Caco-2 (cell line): ENCODE measurements around the gene NOTCH1. TPM values are rescaled to one million over a fixed set of nuclear protein-coding genes. Genes with fewer than 3 reads are reported as not detected.

Experiments
- BruUV-seq: library from RNA; stranded (reverse); fragments of 400-500 nt; replicated peaks from 2 replicates; lab custom pipeline; 2021; lab: Mats Ljungman, UMichigan
- CTCF ChIA-PET: fragments of 300-600 bp; sonication (Branson Sonifier 250); formaldehyde crosslinking; loops from one replicate; lab custom pipeline; 2022; ENCODE audit warnings: antibody characterized with exemption; lab: Charles Lee
- POLR2A ChIA-PET: fragments of 300-600 bp; sonication (Branson Sonifier 250); formaldehyde crosslinking; loops from one replicate; lab custom pipeline; 2022; ENCODE audit warnings: antibody characterized with exemption; lab: Charles Lee
- DNase-seq, 2 experiments: peaks; one replicate each; pipeline versions ENCODE4 v3.0.0 to v3.0.0-alpha.2; 2020 to 2022
- H3K27me3 ChIP-seq: replicated peaks from 2 replicates; pipeline ENCODE4 v1.6.0; 2011; ENCODE audit warnings: low read length; ENCODE audit not compliant: control insufficient read depth, insufficient read depth
- H3K36me3 ChIP-seq: 2 replicates; pipeline ENCODE4 v1.5.1; 2011; ENCODE audit warnings: low read length; ENCODE audit not compliant: control insufficient read depth, insufficient read depth
- H3K4me1 ChIP-seq: fragments of 250-450 bp; sonication (Bioruptor Pico); 2 replicates; pipeline ENCODE4 v1.5.1; 2020; ENCODE audit warnings: mild to moderate bottlenecking
- H3K4me3 ChIP-seq: 2 replicates; pipeline ENCODE4 v1.5.1; 2011; ENCODE audit warnings: low read depth, mild to moderate bottlenecking, control low read depth, low read length
- H3K9me3 ChIP-seq: fragments of 250-450 bp; sonication (Bioruptor Pico); 2 replicates; pipeline ENCODE4 v1.5.1; 2020; ENCODE audit warnings: mild to moderate bottlenecking, moderate library complexity
- H3K27ac Mint-ChIP-seq: one replicate; pipeline ENCODE4 v1.8.0; 2022; ENCODE audit warnings: mixed read lengths; ENCODE audit not compliant: unreplicated experiment
- H3K27me3 Mint-ChIP-seq: one replicate; pipeline ENCODE4 v1.8.0; 2022; ENCODE audit warnings: mixed read lengths; ENCODE audit not compliant: insufficient read depth, unreplicated experiment
- H3K36me3 Mint-ChIP-seq: one replicate; pipeline ENCODE4 v1.8.0; 2022; ENCODE audit warnings: mild to moderate bottlenecking, mixed read lengths; ENCODE audit not compliant: insufficient read depth, unreplicated experiment
- H3K4me1 Mint-ChIP-seq: one replicate; pipeline ENCODE4 v1.8.0; 2022; ENCODE audit warnings: low read depth, mixed read lengths; ENCODE audit not compliant: unreplicated experiment
- H3K4me3 Mint-ChIP-seq: one replicate; pipeline ENCODE4 v1.8.0; 2022; ENCODE audit warnings: mild to moderate bottlenecking, moderate library complexity, mixed read lengths; ENCODE audit not compliant: unreplicated experiment
- H3K9me3 Mint-ChIP-seq: one replicate; pipeline ENCODE4 v1.8.0; 2022; ENCODE audit warnings: mixed read lengths; ENCODE audit not compliant: unreplicated experiment
- intact Hi-C: fragments of 100-400 bp; cut with micrococcal nuclease; formaldehyde crosslinking; loops from one replicate; pipeline ENCODE4 v1.10.0; 2022; ENCODE audit not compliant: unreplicated experiment
- total RNA-seq: library from RNA; stranded (reverse); gene quantifications from 2 replicates; pipeline ENCODE4 v1.2.3, GENCODE V29; 2022
- TF ChIP-seq, protein P1 (sequence below), 2 experiments: fragments of 200-600 bp in 1 of 2; IDR thresholded peaks; 1 replicate in 1 of 2; 2 replicates in 1 of 2; pipeline versions ENCODE4 v1.5.1 to v1.8.0; 2011 to 2022; ENCODE audit warnings: antibody characterized with exemption in 1 of 2, control low read depth in 1 of 2, inconsistent platforms in 1 of 2, low read depth in 1 of 2, low read length in 1 of 2, mild to moderate bottlenecking in 1 of 2, moderate library complexity in 1 of 2; ENCODE audit not compliant: insufficient read depth in 1 of 2, severe bottlenecking in 1 of 2, unreplicated experiment in 1 of 2

The NOTCH1 gene
- total RNA-seq, 1 experiment from 2014 or later = 6.3 TPM

DNA sequence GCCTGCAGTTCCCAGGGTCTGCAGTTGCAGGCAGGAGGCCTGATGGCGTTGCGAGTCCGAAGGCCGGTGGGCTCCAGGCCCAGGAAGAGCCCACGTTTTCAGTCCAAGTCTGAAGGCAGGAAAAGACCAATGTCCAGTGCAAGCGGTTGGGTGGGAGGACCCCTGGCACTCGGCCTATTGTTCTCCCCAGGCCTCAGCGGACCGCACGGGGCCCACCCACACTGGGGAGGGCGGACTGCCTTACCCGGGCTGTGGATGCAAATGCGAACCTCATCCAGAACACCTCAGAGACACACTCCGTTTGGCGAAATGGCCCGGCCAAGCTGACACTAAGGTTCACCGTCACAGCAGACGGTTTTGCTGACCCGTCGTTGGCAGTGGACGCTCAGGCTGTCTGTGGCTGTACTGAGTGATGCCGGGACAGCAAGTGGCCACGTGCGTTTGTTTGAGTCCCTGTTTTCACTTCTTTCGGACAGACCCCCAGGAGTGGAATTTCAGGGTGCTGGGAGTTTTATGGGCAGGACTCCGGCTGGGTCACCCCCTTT, 52.8 kb downstream of the NOTCH1 start:
- TF ChIP-seq, protein P1, sequence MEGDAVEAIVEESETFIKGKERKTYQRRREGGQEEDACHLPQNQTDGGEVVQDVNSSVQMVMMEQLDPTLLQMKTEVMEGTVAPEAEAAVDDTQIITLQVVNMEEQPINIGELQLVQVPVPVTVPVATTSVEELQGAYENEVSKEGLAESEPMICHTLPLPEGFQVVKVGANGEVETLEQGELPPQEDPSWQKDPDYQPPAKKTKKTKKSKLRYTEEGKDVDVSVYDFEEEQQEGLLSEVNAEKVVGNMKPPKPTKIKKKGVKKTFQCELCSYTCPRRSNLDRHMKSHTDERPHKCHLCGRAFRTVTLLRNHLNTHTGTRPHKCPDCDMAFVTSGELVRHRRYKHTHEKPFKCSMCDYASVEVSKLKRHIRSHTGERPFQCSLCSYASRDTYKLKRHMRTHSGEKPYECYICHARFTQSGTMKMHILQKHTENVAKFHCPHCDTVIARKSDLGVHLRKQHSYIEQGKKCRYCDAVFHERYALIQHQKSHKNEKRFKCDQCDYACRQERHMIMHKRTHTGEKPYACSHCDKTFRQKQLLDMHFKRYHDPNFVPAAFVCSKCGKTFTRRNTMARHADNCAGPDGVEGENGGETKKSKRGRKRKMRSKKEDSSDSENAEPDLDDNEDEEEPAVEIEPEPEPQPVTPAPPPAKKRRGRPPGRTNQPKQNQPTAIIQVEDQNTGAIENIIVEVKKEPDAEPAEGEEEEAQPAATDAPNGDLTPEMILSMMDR (IDR thresholded peaks at IDR 0.05; ENCODE audit: insufficient read depth in 1 of 2, low read depth in 1 of 2, low read length in 1 of 2, severe bottlenecking in 1 of 2, unreplicated experiment in 1 of 2) = no peak
- no peaks in the 10 kb centered on the region for H3K36me3 Mint-ChIP-seq

DNA sequence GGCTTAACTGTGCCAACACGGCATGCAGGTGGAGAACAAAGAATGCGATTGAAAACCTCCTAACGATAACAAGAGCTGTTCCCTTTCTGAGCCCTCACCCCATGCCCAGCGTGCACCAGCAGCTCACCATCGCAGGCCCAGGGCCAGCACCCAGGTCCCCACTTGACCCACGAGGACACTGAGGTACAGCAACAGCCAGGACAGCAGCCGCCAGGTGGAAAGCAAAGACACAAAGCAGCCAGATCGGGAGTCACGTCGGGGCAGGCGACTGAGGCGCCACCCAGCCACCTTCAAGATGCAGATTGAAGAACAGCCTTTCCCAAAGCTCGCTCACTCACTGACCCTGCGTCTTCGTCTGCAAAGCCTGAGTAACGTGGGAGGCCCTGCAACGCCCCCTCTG, 56.1 kb downstream of the NOTCH1 start:
- POLR2A ChIA-PET = no interaction called here
- Histone ChIP-seq H3K9me3 (no peaks in the 10 kb centered on the region), H3K4me3 (no peak overlapping the region), H3K36me3 (no peaks in the 10 kb centered on the region), H3K27me3 (no peaks in the 10 kb centered on the region), H3K4me1 (peaks cover 3% of the 10 kb centered on the region)
- Mint-ChIP-seq H3K36me3 (no peaks in the 10 kb centered on the region), H3K4me3 (no peak overlapping the region), H3K9me3 (no peaks in the 10 kb centered on the region), H3K27me3 (no peaks in the 10 kb centered on the region), H3K4me1 (no peaks in the 10 kb centered on the region), H3K27ac (no peak overlapping the region)
- TF ChIP-seq, protein P1 (IDR thresholded peaks at IDR 0.05; ENCODE audit: insufficient read depth in 1 of 2, low read depth in 1 of 2, low read length in 1 of 2, severe bottlenecking in 1 of 2, unreplicated experiment in 1 of 2) = no peak
- CTCF ChIA-PET = interaction anchor here (0.6 to 7.7 kb wide), 6 partner anchors 30 to 209 kb away, joined by 3 to 140 read pairs (median 8); no protein-coding TSS in a partner anchor
- no peak for DNase-seq
- intact Hi-C loops = loop anchor here (5.0 kb wide), 1 partner anchor 58 kb away; the partner anchor contains the start of gene NOTCH1
- BruUV-seq = no TSS peak

More for the DNA sequence above, 52.8 kb downstream of the NOTCH1 start:
- Mint-ChIP-seq H3K4me3 (no peak overlapping the region), H3K4me1 (no peaks in the 10 kb centered on the region), H3K27me3 (no peaks in the 10 kb centered on the region), H3K9me3 (no peaks in the 10 kb centered on the region), H3K27ac (no peak overlapping the region)
- ChIA-PET POLR2A (no interaction called here), CTCF (interaction anchor here (1.2 kb wide), 1 partner anchor 134 kb away, joined by 3 read pairs; no protein-coding TSS in a partner anchor)
- Histone ChIP-seq H3K9me3 (no peaks in the 10 kb centered on the region), H3K4me1 (no peaks in the 10 kb centered on the region), H3K4me3 (no peak overlapping the region), H3K36me3 (no peaks in the 10 kb centered on the region), H3K27me3 (no peaks in the 10 kb centered on the region)
- no TSS peak for BruUV-seq
- intact Hi-C loops = no loop called here
- no peak for DNase-seq

DNA sequence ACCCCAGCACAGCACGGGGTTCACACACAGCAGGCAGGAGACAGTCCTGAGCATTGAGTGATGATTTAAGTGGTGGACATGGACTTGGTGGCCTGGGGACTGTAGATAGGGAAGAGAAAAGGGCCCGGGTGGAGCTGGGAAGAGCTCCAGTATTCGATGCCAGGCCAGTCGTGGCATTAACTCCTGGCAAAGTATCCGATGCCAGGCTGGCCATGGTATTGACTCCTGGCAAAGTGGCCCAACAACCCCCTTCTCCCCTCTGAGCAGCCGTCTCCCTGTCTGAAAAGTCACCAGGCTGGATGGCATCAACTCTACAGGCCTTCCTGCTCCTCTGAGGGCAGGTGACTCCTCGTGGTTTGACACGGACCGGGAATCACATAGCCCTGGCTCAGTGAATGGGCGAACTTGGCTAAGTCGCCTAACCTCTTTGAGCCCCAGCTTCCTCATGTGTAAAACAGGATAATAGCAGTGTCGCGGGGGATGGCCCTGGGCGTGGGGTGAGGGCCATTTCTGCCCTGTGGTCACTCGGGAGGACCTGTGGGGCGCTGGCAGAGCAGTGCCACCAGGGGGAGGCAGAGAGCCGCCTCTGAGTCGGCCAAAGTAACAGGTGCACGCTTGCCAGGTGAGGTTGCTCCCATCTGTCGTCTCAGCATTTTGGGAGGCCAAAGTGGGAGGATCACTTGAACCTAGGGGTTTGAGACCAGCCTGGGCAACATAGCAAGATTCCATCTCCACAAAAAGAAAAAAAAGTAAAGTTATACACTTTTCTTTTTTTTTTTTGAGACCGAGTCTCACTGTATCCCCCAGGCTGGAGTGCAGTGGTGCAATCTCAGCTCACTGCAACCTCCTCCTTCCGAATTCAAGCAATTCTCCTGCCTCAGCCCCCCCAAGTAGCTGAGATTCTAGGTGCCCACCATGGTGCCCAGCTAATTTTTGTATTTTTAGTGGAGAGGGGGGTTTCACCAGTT, 57.3 kb downstream of the NOTCH1 start:
- peaks cover 4% of the 10 kb centered on the region for H3K36me3 Mint-ChIP-seq
- no peaks in the 10 kb centered on the region for H3K9me3 Mint-ChIP-seq
- no peak overlapping the region for H3K4me3 ChIP-seq
- no peaks in the 10 kb centered on the region for H3K27me3 Mint-ChIP-seq
- H3K4me3 Mint-ChIP-seq = no peak overlapping the region
- H3K27me3 ChIP-seq = no peaks in the 10 kb centered on the region
- no peaks in the 10 kb centered on the region for H3K36me3 ChIP-seq
- no TSS peak for BruUV-seq
- DNase-seq = peak; percentile 73 to 87
- ChIA-PET POLR2A (interaction anchor here (0.5 kb wide), 1 partner anchor 118 kb away, joined by 3 read pairs; no protein-coding TSS in a partner anchor), CTCF (interaction anchor here (0.6 to 7.7 kb wide), 6 partner anchors 18 to 205 kb away, joined by 3 to 140 read pairs (median 6); no protein-coding TSS in a partner anchor)
- intact Hi-C loops = loop anchor here (5.0 kb wide), 1 partner anchor 59 kb away; the partner anchor contains the start of gene NOTCH1
- H3K4me1 Mint-ChIP-seq = no peaks in the 10 kb centered on the region
- no peaks in the 10 kb centered on the region for H3K9me3 ChIP-seq
- peaks cover 8% of the 10 kb centered on the region for H3K4me1 ChIP-seq
- H3K27ac Mint-ChIP-seq = no peak overlapping the region
- TF ChIP-seq, protein P1 (IDR thresholded peaks at IDR 0.05; ENCODE audit: insufficient read depth in 1 of 2, low read depth in 1 of 2, low read length in 1 of 2, severe bottlenecking in 1 of 2, unreplicated experiment in 1 of 2) = peak; percentile 95
